LNCAP (cell line): ENCODE results near the gene PTPRJ.

Experiments used
- TF ChIP-seq, protein P1 (sequence below): fragments of 450-650 bp; IDR thresholded peaks from 2 replicates; pipeline ENCODE4 v1.5.1; 2017; ENCODE audit warnings: mild to moderate bottlenecking

The PTPRJ gene

DNA sequence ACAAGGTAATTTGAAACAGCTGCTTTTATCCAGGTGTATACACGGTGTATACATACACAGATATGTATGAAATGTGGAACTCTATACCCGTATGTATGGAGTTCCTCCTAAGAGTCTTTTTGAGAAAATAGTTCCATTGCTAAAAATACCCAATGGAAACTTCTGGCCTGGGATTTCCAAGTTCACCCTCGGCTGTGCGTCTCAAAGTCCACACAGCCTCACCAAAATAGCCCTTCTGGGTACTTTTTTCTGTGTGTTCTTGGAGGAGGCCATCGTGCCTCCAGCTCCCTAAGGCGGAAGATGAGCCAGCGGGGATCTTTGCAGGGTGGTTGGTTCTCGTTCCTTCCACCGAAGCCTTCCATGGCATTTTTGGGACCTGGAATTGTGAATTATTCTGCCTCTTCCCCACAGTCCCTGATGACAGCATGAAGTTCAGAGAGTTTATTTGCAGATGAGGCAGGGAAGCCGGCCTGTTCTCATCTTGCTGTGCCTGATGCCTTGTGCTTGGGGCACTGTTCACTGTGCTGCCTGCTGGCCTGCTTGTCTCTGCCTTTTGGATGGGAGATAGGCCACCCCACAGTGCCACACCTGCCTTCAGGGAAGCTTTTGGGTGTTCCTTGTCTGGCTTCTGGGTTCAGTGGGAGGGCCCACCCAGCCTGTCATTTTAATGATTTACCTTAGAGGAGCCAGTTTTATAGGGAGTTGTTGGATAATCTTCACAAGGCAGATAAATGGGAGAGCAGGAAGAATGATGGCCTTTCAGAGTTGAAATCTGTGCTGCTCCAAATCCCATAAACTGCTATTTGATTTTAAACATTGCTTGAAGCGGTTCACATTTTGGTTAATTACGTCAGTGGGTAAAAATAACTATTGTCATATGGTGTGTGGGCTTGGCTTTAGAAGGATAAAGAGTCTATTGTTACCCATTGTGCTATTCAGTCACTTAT is 123.5 kb downstream of the PTPRJ start:
- TF ChIP-seq, protein P1, sequence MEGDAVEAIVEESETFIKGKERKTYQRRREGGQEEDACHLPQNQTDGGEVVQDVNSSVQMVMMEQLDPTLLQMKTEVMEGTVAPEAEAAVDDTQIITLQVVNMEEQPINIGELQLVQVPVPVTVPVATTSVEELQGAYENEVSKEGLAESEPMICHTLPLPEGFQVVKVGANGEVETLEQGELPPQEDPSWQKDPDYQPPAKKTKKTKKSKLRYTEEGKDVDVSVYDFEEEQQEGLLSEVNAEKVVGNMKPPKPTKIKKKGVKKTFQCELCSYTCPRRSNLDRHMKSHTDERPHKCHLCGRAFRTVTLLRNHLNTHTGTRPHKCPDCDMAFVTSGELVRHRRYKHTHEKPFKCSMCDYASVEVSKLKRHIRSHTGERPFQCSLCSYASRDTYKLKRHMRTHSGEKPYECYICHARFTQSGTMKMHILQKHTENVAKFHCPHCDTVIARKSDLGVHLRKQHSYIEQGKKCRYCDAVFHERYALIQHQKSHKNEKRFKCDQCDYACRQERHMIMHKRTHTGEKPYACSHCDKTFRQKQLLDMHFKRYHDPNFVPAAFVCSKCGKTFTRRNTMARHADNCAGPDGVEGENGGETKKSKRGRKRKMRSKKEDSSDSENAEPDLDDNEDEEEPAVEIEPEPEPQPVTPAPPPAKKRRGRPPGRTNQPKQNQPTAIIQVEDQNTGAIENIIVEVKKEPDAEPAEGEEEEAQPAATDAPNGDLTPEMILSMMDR: no peak

DNA sequence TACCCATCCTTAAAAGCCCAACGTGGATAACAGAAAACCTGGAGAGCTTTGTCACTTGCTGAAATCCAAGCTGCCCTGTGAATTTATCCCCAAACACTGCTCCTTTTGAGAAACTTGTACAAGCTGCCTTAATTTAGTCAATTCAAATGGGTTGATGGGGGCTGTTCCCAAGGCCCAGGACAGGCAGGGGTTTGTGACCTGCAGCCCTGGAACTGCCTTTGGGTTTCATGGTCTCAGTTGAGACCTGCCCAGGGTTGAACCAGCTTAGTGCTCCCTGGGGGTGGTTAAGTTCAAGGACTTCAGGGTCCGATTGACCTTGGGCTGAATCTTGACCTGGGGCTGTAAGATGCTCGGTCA is 124.2 kb downstream of the PTPRJ start:
- TF ChIP-seq, protein P1: no peak

DNA sequence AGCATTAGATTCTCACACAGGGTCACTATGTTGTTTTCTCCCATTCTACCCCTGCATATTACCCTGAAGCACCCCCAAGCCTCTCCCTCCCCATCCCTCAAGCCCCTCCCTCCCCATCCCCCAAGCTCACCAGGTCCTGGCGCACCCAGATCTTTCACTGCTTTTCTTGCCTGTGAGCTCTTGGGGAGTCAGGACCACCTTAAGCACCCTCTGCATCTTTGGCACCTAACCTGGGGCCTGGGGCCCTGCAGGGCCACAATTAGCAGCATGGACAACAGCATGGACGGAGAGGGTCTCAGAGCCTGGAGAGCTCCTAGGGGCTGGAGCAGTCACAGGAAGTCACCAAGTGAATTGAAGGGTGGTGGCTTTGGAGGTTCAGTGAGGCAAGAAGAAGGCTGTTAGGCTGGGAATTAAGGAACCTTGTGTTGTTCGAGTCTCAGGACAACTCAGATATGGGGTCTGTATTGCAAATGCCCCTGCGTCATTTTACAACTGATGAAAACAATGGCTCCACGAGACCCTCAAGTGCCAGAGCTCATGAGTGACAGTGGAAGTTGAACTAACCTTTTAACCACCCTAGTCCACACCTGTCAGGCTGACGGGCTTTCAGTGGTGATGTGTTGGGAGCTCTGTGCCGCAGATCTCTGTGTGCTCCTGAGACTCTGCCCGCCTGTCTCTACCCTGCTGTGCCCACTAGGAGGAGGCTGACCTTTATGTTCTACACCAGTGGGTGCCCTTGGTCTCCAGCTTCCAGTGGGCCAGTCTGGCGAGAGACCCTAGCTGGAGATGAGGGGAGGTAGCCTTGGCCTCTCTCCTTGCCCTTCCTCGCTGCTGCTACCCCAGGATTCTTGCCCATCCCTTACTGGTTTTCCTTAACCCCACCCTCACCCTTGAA is 125.0 kb downstream of the PTPRJ start:
- TF ChIP-seq, protein P1: no peak

GRCh38 chr11:48106166-48106565 is 125.8 kb downstream of the PTPRJ start:
- TF ChIP-seq, protein P1: no peak

GRCh38 chr11:48107188-48107704 is 126.9 kb downstream of the PTPRJ start:
- TF ChIP-seq, protein P1: no peak

GRCh38 chr11:48108231-48109045 is 128.1 kb downstream of the PTPRJ start:
- TF ChIP-seq, protein P1: no peak
